Small intestine (tissue), 7 donors: ENCODE results near the gene C2orf68. TPM values are rescaled to one million over a fixed set of nuclear protein-coding genes. Genes with fewer than 3 reads are reported as not detected.

Experiments used
- DNase-seq, 2 donors: peaks; one replicate each; pipeline versions ENCODE4 v3.0.0 to v3.0.0-alpha.2; 2013
- FAIRE-seq: peaks from 2 replicates; lab custom pipeline; 2012; peaks lifted over from hg19 to GRCh38; lab: Jason Lieb, UNC
- H3K27ac ChIP-seq, 3 donors: one replicate each; pipeline ENCODE4 v1.5.1; 2013; ENCODE audit warnings: low read length in 2 of 3, mild to moderate bottlenecking in 2 of 3, control low read depth in 1 of 3, inconsistent platforms in 1 of 3, low read depth in 1 of 3, moderate library complexity in 1 of 3
- H3K27me3 ChIP-seq, 3 donors: one replicate each; pipeline ENCODE4 v1.6.1; 2013; ENCODE audit warnings: low read length in 3 of 3, inconsistent platforms in 1 of 3; ENCODE audit not compliant: control insufficient read depth in 3 of 3, insufficient read depth in 3 of 3
- H3K36me3 ChIP-seq, 3 donors: one replicate each; pipeline ENCODE4 v1.6.1; 2013; ENCODE audit warnings: low read length in 3 of 3, inconsistent platforms in 1 of 3, low read depth in 1 of 3, mild to moderate bottlenecking in 1 of 3, moderate library complexity in 1 of 3; ENCODE audit not compliant: control insufficient read depth in 3 of 3, insufficient read depth in 2 of 3
- H3K4me1 ChIP-seq, 3 donors: one replicate each; pipeline ENCODE4 v1.6.1; 2013; ENCODE audit warnings: low read length in 2 of 3, inconsistent platforms in 1 of 3, low read depth in 1 of 3, mild to moderate bottlenecking in 1 of 3, moderate library complexity in 1 of 3; ENCODE audit not compliant: control insufficient read depth in 3 of 3, insufficient read depth in 2 of 3
- H3K4me3 ChIP-seq, 3 donors: one replicate each; pipeline ENCODE4 v1.5.1; 2013; ENCODE audit warnings: low read length in 3 of 3, control low read depth in 1 of 3, inconsistent platforms in 1 of 3, low read depth in 1 of 3, mild to moderate bottlenecking in 1 of 3, moderate library complexity in 1 of 3
- H3K9me3 ChIP-seq, 2 donors: one replicate each; pipeline ENCODE4 v1.6.1; 2013; ENCODE audit warnings: low read depth in 1 of 2, low read length in 1 of 2; ENCODE audit not compliant: control insufficient read depth in 2 of 2, insufficient read depth in 1 of 2
- WGBS, 3 donors: extraction: QIAGEN DNeasy Blood & Tissue Kit; methylation state at CpG; one replicate each; pipeline ENCODE4 v1.1.7; 2013; 5-methylcytosine and 5-hydroxymethylcytosine counted together
- polyA plus RNA-seq, 4 donors: library from polyadenylated mRNA; stranded (reverse) in 3 of 4; unstranded in 1 of 4; fragments of 200-250 nt in 3 of 4; fragments of 120-200 nt in 1 of 4; gene quantifications; one replicate each; pipeline versions ENCODE4 v1.2.1 to v1.2.3, GENCODE V29; 2013
- donor health status: healthy with polysubstance abuse.
- donor health status: control.
- donor health status: control.
- donor health status: Bipolar disorder and iron deficiency.
- donor health status: healthy.

Gene C2orf68
- polyA plus RNA-seq, 4 donors, result 16.2 to 44.8 (median 25.3) TPM

DNA sequence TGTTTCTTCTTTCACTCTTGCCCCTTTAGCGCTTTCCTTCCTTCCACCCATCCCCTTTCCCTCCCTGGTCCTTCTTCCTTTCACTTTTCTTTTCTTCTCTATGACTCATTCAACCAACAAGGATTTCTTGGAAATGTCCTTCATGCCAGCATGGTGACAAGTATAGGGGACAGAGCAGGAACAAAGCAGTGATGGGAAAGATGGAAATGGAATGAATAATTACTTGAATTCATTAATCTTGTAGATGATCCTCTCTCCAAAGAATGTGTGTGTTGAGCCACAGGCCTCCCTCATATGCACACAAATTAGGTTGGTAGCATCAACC, 26.1 kb downstream of the C2orf68 start:
- H3K4me3 ChIP-seq, result peak overlapping the region in 1 of 3 donors; percentile 4
- H3K36me3 ChIP-seq, result peaks cover 0 to 27% (median 8%) of the 10 kb centered on the region in 3 donors
- 21 to 55% (median 22%) methylated on average over 1 of the region's 1 CpG for WGBS, 3 donors
- DNase-seq (peak; percentile 51 to 83), FAIRE-seq (no peak)
- H3K27ac ChIP-seq, result peak overlapping the region; percentile 87 to 94 (median 93)
- peaks cover 4 to 24% (median 16%) of the 10 kb centered on the region in 3 donors for H3K4me1 ChIP-seq
- H3K27me3 ChIP-seq, result no peaks in the 10 kb centered on the region
- no peaks in the 10 kb centered on the region for H3K9me3 ChIP-seq

DNA sequence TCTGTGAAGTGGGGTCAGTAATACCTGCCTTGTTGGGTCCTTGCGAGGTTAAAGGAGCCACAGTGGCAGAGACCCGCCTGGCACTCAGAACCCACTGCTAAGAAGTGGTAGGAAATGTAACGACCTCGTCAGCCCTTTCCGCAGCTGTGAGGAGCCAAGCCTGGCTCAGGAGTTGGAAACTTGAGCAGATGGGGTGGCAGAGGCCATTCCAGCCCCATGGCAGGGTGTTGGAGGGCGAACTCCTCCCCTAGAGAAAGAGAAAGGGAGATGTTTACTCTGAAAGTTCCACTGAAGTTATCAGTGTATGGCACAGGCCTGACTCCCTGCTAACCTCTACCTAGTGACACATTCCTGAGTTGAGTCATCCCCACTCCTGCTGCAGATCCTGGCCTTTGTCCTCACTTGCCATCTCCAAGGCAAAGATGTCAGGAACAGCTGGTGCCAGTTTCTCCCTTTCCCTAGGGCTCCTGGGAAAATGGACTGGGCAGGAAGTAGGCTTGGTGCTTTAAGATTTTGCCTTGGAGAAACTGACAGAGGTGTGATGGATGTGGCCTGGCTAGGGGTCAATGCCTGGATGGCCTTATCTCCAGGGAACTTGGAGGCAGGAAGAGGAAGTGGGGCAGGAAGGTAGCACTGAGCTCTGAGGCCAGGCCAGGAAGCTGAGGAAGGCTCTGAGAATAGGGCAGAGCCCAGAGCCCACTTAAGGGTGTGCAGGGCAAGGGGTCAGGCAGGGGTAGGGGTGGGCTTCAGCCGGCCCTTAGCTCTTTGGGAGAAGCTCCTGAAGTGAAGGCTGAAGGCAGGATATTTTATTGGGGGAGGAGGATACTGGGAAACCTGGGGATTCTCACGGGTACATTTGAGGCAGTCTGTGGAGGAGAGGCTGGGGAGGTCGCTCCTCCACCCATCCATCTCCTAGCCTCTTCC, 26.7 kb downstream of the C2orf68 start:
- FAIRE-seq, result no peak
- Histone ChIP-seq H3K4me3 (peak overlapping the region; percentile 45 to 66 (median 47)), H3K36me3 (peaks cover 0 to 30% (median 11%) of the 10 kb centered on the region in 3 donors), H3K27ac (peak overlapping the region; percentile 93 to 98 (median 94)), H3K27me3 (no peaks in the 10 kb centered on the region), H3K9me3 (no peaks in the 10 kb centered on the region), H3K4me1 (peaks cover 4 to 27% (median 16%) of the 10 kb centered on the region in 3 donors)
- WGBS, 3 donors, result 14 to 22% (median 20%) methylated on average over 9 of the region's 9 CpGs
- DNase-seq, result peak; percentile 93 to 98

DNA sequence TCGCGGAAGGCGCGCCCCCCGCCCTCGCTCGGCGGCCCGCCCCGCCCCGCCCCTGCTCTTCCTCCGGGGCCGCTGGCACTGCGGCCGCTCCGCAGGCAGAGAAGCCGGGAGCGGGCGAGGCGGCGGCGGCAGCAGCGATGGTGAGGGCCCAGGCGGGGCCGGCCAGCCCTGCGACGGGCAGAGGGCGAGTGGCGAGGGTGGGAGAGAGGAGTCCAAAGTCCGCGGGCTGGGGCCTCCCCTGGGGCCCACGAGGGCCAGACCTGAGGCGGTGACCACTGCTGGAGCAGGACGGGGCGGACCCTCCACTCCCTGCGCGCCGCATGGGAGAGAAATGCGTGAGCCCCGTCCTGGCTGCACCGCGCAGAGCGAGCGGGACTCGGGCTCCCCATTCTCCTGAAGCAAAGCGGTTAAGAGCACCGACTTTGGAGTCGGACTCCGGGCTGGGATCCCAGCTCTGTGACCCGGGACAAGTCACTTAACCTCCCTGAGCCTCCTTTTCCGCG, 27.5 kb downstream of the C2orf68 start, which contains the start of gene VAMP5:
TSS of gene VAMP5 (plus strand) at position 78 of the 503 bp plus-strand sequence. CDS start at position 138, 60 bp downstream.
- DNase-seq (peak; percentile 65 to 89), FAIRE-seq (no peak)
- H3K27me3 ChIP-seq, result no peaks in the 10 kb centered on the region
- H3K36me3 ChIP-seq, result peaks cover 0 to 36% (median 11%) of the 10 kb centered on the region in 3 donors
- no peaks in the 10 kb centered on the region for H3K9me3 ChIP-seq
- 0 to 6% (median 5%) methylated on average over 38 to 52 of the region's 52 CpGs for WGBS, 3 donors
- peak within 1 kb of the TSS; percentile 93 to 98 (median 94) for H3K27ac ChIP-seq
- peaks cover 5 to 34% (median 16%) of the 10 kb centered on the region in 3 donors for H3K4me1 ChIP-seq
- H3K4me3 ChIP-seq, result peak within 1 kb of the TSS; percentile 45 to 66 (median 47)

DNA sequence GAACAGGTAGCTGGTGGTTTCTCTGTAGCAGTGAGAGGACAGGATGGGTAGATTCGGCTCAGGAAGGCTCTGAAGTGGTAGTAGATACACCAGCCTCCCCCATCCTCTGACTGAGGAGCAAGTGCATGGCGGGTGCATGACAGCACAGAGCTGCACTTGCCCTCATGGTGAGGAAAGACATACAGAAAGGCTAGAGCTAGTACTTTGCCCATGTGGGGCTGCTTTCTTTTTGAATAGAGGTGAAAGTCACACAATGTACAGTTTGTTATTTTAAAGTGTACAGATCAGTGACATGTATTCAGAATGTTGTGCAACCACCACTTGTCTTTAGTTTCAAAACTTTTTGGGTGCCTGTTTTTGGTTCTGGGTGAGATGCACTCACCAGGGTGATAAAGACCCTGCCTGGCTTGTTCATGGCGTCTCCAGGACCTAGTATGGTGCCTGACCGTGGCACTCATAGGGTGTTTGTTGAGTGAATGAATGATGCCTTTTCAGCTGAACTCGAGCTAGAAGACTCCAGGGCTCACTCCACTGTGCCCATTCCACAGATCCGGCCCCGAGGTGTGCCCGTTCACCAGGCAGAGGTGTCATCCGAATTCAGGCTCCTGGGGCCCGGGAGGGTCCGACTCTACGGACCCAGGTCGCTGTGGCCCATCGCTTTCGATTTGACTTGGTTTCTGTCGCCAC, 28.1 kb downstream of the C2orf68 start:
- no peaks in the 10 kb centered on the region for H3K27me3 ChIP-seq
- H3K4me3 ChIP-seq, result peak overlapping the region; percentile 42 to 66 (median 47)
- no peaks in the 10 kb centered on the region for H3K9me3 ChIP-seq
- FAIRE-seq (no peak), DNase-seq (peak; percentile 37 to 45)
- H3K27ac ChIP-seq, result peak overlapping the region; percentile 93 to 98 (median 94)
- peaks cover 7 to 40% (median 16%) of the 10 kb centered on the region in 3 donors for H3K4me1 ChIP-seq
- H3K36me3 ChIP-seq, result peaks cover 0 to 41% (median 11%) of the 10 kb centered on the region in 3 donors
- WGBS, 3 donors, result 20 to 22% (median 21%) methylated on average over 15 to 16 of the region's 16 CpGs

DNA sequence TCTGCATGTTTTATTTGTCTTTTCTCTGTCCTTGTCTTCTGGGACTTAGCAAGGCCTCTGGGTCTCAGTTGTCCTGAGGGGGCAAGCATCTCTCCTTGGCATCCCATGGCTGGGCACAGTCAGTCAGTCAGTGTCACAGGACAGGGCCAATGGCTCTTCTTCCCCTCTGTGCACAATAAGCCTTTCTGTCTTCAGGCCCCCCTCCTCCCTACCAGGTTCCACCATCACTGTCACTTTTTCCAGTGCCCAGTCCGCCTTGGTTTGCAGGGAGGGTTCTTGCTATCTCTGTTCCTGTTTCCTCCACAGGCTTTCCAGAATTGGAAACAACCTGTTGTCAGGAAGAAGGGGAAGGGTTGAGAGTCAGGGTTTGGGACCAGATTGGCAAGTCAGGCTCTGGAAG, 29.4 kb downstream of the C2orf68 start:
- no peaks in the 10 kb centered on the region for H3K27me3 ChIP-seq
- H3K36me3 ChIP-seq, result peaks cover 0 to 42% (median 11%) of the 10 kb centered on the region in 3 donors
- FAIRE-seq (no peak), DNase-seq (no peak)
- 73 to 91% (median 78%) methylated on average over 1 of the region's 1 CpG for WGBS, 3 donors
- H3K4me3 ChIP-seq, result no peak overlapping the region
- H3K27ac ChIP-seq, result no peak overlapping the region
- peaks cover 7 to 46% (median 16%) of the 10 kb centered on the region in 3 donors for H3K4me1 ChIP-seq
- H3K9me3 ChIP-seq, result no peaks in the 10 kb centered on the region

DNA sequence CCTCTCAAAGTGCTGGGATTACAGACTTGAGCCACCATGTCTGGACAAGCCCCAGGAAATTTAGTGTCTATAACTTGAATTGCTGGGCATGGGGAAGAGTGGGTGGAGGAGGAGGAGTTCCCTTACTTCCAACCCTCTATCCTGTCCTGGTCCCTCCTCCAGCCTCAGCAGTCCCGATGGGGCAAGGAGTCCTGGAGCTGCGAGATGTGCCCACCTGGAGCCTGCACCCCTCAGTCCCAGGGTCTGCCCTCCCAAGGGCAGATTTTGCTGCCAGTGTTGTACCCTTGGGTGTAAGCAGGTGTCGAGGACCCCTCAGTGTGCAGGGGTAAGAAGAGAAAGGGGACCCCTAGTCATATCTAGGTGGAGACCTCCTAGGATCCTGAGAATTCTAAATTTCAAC, 31.7 kb downstream of the C2orf68 start:
- H3K27ac ChIP-seq, result no peak overlapping the region
- no peaks in the 10 kb centered on the region for H3K27me3 ChIP-seq
- WGBS, 3 donors, result 85 to 97% (median 96%) methylated on average over 3 of the region's 3 CpGs
- DNase-seq (no peak), FAIRE-seq (no peak)
- peaks cover 0 to 42% (median 11%) of the 10 kb centered on the region in 3 donors for H3K36me3 ChIP-seq
- peaks cover 5 to 48% (median 5%) of the 10 kb centered on the region in 3 donors for H3K4me1 ChIP-seq
- H3K4me3 ChIP-seq, result no peak overlapping the region
- H3K9me3 ChIP-seq, result no peaks in the 10 kb centered on the region

DNA sequence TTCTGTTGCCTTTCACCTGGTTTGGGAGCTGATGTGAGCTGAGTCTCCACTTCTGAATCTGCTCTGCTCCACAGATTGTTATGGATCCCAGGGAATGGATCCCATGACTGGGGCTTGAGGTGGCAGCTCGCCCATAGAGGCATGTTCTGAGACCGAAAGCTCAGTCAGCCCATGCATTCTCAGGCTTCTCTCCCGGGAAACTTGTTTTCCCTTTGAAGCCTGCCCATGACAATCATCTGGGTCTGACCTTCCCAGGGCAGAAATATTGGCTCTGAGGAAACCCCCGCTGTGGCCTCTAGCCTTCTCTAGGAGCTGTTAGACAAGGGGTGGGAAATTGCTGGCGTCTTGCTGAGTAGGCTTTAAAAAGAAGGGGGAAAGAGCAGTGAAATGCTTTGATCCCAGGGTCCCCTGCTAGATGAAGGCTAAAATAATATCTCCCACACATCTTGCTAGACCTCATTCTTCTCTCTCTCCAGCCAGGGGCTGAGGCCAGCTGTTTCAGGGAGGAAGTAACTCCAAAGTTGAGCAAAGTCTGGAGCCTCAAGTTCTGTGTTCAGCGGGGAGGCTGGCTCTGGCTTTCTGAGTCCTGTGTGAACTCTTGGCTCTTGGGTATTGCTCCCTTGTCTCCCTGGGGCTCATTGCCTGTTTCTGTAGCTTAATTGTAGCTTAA, 32.5 kb downstream of the C2orf68 start:
- H3K36me3 ChIP-seq, result peaks cover 0 to 42% (median 11%) of the 10 kb centered on the region in 3 donors
- peak overlapping the region in 2 of 3 donors; percentile 78 to 81 for H3K4me3 ChIP-seq
- DNase-seq (no peak), FAIRE-seq (no peak)
- 62 to 74% (median 71%) methylated on average over 6 of the region's 6 CpGs for WGBS, 3 donors
- no peaks in the 10 kb centered on the region for H3K9me3 ChIP-seq
- H3K27ac ChIP-seq, result peak overlapping the region in 1 of 3 donors; percentile 61
- H3K4me1 ChIP-seq, result peaks cover 5 to 41% (median 5%) of the 10 kb centered on the region in 3 donors
- no peaks in the 10 kb centered on the region for H3K27me3 ChIP-seq
